Eye (tissue), 1 donor: Measurements from ENCODE around the gene KCNJ18.
"Not testable (repeated sequence)": the region's sequence is repeated elsewhere in the genome, so short reads cannot be mapped to it uniquely, and the experiment has no call there.

Experiments used
- DNase-seq: peaks from one replicate; pipeline ENCODE4 v3.0.0-alpha.2; 2015

KCNJ18 gene

DNA sequence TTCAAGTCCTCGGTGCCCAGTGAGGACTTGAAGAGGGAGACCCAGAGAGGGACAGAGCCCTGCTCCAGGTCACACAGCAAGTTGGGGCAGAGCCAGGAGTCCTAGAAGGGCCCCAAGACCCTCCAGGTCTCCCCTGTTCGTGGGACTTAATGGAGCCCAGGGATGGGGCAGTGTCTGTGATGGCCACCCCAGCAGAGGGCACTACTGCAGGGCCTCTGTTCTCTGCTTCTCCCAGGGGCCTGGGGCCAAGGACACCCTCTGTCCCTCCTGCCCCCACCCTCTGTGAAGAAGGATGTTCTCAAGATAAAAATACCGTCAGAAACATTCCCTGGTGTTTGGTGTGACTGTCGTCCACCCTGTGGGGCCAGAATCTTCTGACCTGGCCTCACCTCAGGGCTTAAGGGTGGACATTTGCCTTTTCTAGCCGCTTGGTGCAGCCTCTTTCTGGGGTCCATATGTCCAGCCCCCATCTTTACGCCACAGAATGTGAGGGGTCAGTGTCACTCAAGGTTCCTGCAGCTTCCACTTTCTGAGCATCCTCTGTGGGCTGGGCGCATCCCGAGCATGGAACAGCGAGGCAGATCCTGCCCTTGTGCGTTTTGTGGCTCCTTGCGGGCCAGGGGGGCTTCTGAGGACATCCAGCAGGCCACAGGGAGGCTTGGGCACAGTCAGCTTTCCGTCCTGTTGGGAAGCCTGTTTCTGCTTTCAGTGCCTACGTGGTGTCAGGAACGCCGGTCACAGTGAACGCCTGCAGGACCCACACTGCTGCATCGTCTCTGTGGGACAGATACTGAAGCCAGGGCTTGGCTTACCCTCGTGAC lies at the start of gene KCNJ18:
Gene KCNJ18, plus strand, starts transcription at position 641 of the 821 bp plus-strand sequence. CDS start 10,264 bp downstream, outside the sequence.
- DNase-seq = not testable (repeated sequence)

DNA sequence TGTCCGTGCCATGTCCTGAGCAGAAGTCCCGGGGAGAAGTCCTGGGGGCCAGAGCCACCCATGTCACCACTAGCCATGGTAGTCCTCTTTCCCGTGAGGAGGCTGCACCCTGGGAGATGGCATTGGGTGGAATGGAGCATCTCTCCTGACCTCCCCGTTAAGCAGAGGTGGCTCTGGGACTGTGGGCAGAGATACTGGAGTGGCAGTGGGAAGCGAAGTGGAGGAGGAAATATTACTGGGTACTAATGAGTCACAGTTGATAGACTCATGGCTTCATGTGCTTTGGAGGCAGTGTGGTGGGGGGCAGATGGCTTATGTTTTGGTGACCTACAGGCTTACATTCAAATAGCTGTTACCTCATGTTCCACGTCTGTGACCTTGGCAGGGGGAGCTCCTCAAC lies 44.2 kb upstream of the KCNJ18 start:
- DNase-seq = not testable (repeated sequence)

DNA sequence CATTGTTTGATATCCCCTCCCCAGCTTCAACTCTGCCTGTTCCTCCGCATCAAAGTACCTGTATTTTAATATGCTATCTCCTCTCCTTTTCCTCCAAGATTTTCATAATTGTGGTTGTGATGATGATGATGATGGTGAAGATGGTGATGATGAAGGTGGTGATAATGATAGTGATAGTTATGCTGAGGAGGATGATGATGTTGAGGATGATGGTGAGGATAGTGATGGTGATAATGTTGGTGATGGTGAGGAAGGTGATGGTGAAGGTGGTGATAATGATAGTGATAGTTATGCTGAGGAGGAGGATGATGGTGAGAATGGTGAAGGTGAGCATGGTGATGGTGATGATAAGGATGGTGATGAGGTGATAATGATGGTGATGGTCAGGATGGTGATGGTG lies 42.3 kb upstream of the KCNJ18 start:
- not testable (repeated sequence) for DNase-seq

DNA sequence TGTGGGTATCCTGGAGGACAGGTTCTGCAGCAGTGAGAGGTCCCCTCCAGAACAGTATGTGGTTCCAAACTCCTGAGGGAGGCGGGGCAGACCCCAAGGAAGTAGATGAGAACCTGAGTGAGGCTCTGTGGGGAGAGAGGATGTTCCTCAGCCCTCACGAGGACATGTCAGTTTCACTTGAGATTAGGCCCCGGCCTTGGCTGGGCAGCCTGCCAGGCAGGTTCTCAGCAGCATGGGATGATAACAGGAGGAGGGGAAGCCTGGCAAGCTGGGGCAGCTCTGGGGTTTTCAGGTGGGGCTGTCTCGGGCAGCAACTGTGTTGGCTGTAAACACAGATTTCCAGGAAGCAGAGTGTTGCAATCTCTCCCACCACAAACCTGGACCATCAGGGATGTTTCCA lies 40.3 kb upstream of the KCNJ18 start:
- DNase-seq = not testable (repeated sequence)

DNA sequence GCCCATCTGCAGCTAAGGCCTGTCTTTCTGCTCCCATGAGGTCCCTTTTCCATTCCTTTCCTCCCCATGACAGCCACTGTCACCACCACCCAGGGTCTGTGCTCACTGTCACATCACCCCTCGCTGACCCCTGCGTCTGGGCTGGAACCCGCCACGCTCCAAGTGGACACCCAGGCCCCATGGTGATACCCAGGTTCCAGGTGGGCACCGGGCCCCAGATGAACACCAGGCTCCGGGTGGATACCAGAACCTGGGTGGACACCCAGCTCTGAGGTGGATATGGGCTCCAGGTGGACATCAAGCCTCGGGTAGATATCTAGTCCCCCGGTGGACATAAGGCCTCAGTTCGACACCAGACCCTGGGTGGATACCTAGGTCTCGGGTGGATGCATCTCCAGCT lies 39.1 kb upstream of the KCNJ18 start:
- not testable (repeated sequence) for DNase-seq

DNA sequence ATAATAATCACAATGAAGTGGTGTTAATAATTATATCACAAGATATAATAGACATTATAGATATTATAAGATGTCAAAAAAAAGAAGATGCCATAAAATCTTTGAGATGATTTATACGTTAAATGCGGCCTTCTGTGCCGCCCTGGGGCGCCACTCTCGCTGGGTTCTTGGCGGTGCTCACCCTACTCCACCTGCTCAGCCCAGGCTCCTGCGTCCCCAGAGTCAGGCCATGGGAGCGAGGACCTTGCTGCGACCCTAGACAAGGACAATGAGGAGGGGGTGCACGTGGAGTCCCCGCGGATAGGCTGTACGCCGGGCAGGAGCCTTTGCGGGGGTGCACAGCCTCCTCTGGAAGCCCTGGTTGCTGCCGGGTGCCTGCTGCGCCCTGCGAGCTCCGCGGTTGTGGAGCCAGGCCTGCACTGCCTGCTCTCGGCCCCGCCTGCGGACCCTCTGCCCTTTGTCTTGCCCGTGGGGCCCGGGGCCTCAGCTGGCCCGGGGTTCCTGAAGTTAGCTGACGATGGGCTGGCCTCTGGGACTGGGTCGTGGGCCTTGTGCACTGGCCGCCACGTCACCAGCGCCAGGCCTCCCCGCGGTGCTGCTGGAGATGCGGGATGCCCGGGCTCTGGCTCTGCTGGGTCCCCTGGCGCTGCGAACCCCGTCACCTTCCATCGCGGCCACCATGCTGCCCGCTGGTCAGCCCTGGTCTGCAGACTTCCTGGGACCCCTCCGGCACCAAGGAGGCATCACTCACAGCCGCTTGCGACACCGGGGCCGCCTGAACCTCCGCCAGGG lies 35.6 kb upstream of the KCNJ18 start:
- DNase-seq = not testable (repeated sequence)

DNA sequence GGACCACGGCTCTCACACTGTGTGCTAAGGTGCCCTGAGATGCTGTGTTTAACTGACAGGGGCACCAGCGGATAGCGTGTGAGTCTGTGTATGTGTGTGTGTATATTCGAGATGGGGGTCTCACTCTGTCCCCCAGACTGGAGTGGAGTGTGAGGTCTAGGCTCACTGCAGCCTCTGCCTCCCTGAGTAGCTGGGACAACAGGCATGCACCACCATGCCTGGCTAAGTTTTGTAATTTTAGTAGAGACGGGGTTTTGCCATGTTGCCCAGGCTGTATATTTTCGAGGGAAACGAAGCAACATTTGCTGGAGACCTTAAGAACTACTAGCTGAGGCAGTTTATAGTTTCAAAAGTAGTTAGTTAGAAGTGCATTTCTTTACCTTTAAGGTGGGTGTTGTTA lies 32.7 kb upstream of the KCNJ18 start:
- DNase-seq = not testable (repeated sequence)

DNA sequence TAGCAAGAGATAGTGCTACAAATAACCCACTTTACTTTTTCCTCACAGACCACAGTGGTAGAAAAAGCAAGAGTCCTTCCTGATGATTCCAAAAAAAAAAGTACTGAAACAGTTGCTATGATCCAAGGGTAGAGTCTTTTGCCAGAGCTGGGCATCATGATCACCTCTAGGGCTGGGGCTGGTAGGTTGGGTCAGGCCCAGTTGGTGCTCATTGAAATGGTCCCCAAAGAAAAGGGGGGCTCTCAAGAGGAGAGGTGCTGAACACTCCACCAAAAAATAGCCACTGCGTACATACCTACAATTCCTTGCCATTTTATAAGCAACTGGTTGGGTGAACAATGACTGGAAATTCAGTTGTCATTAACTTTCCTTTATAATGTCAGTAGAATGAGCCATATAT lies 30.9 kb upstream of the KCNJ18 start:
- DNase-seq = not testable (repeated sequence)

DNA sequence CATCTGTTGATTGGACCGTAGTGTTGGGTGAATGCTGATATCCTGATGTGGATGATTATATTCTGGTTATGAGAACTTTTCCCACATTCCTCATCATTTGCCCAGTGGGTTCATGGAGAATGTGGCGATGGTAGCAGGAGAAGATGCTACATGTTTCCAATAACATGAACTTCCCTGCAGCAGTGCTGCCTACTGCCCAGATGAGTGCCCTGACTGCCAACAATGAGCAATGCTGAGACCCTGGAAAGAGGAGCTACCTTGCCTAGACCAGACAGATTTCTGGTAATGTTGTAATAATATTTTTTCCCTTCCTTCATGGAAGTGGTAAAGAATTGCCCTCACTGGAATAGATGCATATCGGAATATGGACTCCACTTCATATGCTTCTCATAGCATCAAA lies 29.2 kb upstream of the KCNJ18 start:
- not testable (repeated sequence) for DNase-seq

DNA sequence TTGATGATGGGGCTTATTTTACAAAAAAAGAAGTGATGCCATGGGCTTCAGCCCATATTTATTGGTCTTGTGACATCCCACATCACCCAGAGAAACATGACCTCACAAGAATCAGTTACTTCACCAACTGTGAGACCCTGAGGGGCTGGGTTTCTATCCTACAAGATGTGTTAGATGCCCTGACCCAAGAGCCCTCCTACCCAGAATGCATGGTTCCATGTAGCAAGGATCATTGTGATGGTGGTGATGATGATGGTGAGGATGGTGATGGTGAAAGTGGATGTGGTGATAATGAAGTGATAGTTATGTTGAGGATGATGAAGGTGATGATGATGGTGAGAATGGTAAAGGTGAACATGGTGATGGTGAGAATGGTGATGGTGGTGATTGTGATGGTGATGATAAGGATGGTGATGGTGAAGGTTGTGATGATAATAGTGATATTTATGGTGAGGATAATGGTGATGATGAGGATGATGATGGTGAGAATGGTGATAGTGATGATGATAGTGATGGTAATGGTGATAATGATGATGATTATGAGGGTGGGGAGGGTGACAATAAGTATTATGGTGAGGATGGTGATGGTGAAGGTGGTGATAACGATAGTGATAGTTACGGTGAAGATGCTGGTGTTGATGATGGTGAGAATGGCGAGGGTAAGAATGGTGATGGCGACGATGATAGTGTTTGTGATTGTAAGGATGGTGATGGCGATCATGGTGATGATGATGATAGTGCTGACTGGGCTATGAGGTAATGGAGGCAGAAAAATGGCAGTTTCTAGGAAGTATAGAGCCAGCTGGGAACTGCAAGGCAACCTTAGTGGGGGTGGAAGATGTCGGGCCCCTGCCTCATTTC lies 28.5 kb upstream of the KCNJ18 start:
- not testable (repeated sequence) for DNase-seq

DNA sequence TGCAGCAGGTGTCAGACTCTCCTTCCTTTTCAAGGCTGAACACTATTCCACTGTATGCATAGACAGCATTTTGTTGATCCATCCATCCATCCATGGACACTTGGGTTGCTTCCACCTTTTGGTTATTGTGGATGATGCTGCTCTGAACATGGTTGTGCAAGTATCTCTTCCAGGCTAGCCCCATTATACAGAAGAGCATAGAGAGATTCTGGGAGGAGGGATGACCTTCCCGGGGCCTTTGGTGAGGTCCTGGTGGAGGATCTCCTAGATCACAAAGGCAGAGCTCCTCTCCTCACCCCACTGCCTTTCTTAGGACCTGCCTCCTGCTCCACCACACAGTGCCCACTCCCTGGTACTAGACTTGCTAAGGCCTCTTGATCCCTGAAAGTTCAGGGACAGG lies 27.2 kb upstream of the KCNJ18 start:
- DNase-seq = not testable (repeated sequence)

DNA sequence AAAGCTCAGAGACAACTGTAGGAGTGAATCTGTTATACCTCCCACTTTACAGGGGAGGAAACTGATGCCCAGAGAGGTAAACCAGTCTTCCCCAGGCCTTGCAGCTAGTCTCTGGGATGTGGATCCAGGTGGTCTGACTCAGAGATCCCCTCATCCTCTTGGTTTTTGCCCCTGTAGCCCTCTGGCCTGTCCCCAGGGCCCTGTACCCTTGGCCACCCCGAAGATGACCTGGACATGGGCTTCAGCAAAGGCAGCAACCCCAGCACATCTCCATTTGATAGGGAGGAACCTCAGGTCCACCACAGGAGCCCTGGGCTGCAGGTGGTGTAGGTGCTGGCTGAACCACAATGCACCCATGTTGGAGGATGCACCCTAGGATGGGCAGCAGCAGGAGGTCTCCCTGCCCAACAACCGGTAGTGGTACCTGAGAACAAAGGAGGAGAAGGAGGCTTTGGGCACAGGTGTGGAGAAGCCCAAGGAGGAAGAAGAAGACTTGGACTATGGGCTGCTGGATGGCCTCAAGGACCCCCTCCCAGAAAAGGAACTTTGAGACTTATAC lies 26.3 kb upstream of the KCNJ18 start:
- not testable (repeated sequence) for DNase-seq

DNA sequence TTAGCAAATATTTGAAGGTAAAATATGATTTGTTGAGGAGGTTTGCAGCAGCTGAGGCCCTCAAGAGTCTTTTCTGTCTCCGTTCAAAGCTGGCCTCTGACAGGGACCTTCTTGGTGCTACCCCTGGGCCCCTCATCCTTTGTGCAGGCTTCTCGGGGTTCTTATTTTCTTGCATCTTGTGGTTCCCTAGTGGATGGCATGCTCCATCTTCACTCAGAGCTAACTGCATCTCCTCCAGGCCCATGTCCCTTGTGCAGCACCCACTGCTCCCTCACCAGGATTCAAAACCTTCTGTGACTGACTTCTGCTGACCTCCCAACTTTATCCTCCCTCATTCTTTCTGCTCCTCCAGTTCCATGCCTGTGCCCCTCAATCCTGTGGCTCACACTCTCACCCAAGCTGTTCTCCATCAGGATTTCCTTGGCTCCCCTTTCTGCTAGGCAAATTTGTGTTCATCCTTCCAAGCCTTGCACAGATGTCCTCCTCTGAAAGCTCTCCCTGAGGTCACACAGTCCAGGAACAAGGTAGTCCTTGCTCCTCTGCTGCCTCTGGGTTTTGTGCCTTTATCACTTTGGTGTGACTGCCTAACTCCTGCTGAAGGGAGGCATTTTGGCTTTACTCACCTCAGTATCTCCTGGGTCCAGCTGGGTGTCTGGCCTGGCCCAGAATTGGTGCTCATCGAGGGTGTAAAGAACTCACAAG lies 25.5 kb upstream of the KCNJ18 start:
- not testable (repeated sequence) for DNase-seq

DNA sequence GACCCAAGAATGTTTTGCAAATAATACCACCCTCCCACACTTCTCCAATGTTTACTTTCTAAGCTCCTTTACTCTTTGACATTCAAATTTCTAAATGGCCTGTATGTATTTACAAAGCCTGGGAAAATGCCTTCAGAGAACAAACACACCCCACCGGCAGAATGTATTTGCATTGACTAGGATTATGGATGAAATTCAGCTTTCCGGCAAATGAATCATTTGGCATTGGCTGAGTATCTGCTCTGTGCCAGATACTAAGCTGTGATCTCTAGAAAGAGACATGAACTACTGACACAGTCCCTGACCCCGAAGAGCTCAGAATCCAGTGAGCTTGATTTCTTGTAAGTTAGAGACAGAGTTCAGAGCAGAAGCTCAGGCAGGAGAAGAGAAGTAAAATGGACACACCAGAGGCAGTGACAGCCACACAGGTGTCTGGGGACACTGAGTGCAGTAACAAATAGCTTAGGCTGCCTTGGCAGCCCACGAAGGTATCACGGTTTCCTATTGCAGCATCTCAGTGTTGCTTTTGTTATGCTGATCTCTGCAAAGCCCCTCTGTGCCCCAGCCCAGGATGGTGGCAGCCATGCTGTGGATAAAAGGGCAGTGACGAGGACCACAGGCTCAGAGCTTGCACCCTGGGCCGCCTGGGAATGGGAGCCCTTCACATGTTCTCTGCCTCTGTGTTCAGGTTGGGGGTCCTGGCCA lies 24.8 kb upstream of the KCNJ18 start:
- DNase-seq = not testable (repeated sequence)

DNA sequence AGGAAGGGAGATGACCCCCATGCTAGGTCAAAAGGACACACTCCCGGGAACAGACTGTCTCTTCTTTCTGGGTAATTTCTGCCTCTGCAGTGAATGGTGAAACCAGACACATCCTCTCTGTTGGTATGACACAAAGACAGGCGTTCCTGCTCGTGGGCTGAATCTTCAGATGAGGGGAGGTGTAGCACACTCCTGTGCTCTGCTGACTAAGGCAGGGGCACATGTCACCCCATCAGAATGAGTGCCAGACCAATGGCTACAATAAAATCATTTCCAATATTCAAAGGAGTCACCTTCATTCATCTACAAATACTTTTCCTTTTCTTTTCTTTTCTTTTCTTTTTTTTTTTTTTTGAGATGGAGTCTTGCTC lies 24.2 kb upstream of the KCNJ18 start:
- not testable (repeated sequence) for DNase-seq

DNA sequence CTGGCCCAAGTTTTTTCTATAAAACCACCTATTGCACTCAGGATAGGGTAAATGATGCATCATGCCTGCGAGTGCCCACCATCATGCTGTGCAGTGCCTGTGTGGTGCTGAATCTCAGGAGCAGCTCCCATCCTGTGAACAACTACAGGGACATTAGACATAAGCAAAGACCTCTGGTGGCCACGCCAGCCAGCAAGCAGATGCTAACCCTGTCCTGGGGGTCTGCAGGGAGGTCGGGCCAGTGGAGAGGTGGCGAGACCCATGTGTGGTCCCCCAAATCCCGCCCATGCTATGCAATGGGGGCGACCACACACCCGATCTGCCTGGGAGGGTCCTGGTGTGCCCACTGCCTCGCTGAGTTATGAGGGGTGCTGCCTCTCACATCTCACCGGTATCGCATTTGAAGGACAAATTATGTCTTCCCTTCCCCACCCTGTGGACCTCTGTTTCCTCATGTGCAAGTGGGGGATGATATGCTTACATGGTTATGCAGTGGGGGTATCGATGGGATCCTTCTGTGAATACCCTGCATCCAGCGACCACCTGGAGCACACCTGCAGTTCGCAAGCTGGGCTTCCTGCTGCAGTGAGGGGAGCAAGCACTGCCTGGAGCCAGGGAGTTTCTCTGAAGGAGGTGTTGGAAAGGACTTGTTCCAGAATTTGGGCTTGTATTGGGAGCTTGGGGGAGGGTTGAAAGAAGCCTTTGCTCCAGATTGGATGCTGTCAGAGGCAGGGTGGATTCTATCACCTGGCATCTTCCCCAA lies 23.4 kb upstream of the KCNJ18 start:
- DNase-seq = not testable (repeated sequence)

DNA sequence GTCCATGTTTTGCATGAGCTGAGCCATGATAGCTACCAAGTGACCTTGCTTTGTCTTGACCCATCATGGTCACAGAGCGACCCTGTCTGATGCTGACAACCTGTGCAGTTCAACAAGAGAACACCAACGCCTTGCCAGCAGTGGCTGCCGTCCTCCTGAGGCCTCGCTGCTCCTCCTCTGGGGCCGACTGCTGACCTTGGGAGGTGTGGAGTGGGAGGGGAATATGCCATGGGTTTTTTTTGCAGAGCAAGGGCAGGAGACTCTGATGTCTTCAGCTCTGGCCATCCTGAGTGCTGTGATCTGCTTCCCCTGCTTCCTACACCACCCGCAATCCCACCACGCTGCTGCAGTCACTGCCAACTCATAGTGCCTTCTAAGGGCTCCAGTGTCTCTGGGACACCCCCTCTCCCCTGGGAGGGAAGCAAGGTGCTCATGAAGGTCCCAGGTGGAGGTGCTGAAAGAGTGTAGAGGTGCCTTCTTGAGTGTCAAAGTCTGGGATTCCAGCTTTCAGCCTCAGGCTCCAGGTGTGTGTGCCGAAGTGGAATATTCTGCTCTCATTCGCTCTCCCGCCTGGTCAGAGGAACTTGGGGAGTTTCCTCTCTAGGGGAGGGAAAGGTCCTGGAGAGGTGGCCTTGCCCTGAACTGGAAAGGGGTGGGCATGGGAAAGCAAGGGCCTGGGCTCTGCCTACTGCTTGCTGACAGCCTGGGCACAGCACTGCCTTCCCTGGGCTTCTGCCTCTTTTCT lies 22.5 kb upstream of the KCNJ18 start:
- DNase-seq = not testable (repeated sequence)

DNA sequence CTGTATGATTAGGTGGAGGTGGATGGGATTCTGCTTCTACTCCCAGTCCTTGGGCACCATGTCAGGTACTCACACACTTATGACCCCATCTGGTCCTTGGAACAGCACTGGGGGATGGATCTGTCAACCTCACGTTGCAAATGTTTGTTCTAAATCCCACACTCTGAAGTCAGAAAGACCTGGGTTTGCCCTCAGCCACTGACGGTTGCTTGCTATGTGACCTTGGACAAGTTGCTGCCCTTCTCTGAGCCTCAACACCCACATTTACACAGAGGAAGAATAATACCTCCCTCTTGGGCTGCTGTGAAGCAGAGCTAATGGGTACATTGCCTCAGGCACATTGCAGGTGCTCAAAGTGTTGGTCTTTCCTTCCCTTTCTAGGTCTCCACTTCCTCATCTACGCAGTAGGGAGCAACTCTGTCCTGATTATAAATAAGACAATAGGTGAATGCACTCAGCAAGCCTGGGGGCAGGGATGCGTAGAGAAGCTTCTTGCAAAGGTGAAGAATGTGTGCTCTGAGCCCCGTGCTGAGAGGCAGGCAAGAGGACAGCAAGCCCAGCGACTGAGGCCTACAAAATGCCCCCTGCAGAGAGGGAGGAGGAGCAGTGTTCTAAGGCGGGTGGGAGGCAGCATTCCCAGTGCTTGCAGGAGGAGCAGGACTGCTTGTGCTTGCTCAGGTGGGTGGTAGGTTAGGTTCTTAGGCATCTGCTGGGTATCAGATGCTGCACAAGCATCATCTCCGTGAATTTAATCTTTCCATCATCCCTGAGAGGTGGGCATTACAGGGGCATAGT lies 21.8 kb upstream of the KCNJ18 start:
- DNase-seq = not testable (repeated sequence)

DNA sequence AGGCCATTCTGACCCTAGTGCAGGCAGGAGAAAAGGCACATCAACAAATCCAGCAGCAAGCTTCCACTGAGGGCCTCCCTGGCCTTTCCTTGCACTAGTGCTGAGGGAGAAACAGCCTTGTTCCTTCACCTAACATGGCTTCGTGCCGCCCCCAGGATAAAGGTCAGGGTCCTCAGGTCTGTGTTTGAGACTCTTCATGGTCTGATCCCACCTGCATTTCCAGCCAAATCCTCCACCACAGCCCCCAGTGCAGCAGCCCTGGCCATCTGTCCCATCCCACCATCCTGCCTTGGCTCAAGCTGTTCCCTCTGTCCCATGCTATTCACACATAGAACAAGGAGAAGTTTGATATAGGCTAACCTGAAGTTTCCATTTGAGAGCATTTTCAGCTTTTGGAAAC lies 20.9 kb upstream of the KCNJ18 start:
- not testable (repeated sequence) for DNase-seq
